ENCODE data around the gene CYB5D1.
A peak's percentile ranks its signal among the peaks of the same experiment; 100 is the strongest.

- TF ChIP-seq, protein P1, sequence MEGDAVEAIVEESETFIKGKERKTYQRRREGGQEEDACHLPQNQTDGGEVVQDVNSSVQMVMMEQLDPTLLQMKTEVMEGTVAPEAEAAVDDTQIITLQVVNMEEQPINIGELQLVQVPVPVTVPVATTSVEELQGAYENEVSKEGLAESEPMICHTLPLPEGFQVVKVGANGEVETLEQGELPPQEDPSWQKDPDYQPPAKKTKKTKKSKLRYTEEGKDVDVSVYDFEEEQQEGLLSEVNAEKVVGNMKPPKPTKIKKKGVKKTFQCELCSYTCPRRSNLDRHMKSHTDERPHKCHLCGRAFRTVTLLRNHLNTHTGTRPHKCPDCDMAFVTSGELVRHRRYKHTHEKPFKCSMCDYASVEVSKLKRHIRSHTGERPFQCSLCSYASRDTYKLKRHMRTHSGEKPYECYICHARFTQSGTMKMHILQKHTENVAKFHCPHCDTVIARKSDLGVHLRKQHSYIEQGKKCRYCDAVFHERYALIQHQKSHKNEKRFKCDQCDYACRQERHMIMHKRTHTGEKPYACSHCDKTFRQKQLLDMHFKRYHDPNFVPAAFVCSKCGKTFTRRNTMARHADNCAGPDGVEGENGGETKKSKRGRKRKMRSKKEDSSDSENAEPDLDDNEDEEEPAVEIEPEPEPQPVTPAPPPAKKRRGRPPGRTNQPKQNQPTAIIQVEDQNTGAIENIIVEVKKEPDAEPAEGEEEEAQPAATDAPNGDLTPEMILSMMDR (conservative IDR thresholded peaks at IDR 0.05 in 1 of 2, IDR thresholded peaks at IDR 0.05 in 1 of 2; ENCODE audit: low read depth in 1 of 2, low read length in 2 of 2), result peak; percentile 40 to 47
- no peak for TF ChIP-seq EZH2 (IDR thresholded peaks at IDR 0.05; ENCODE audit: low read length, missing control alignments)
These were observed 663 bp downstream of the CYB5D1 start for GRCh38 chr17:7858522-7858810.

Data from fibroblast of lung (primary cell).